ENCODE data around the gene EGR4. TPM values are rescaled to one million over a fixed set of nuclear protein-coding genes. Genes with fewer than 3 reads are reported as not detected.

Gene EGR4
- not detected in 2 replicates for total RNA-seq

GRCh38 chr2:73293534-73294171 is at the start of gene EGR4:
TSS of gene EGR4 (minus strand) at chr2:73293548. CDS start at chr2:73293317, 231 bp downstream.

GRCh38 chr2:73284296-73285158 is 8.8 kb downstream of the EGR4 start, which contains the start of gene FBXO41:
TSS of gene FBXO41 (minus strand) at chr2:73284478. CDS start at chr2:73269630, 14,848 bp downstream.

Other genes starting within 250 kb of the EGR4 start
- gene SFXN5, start 221.8 kb downstream of the EGR4 start, total RNA-seq = 8.1 and 10.8 TPM in 2 replicates
- gene RAB11FIP5, start 180.6 kb downstream of the EGR4 start, total RNA-seq = 26.3 and 30.4 TPM in 2 replicates
- gene NOTO, start 91.0 kb downstream of the EGR4 start, total RNA-seq = not detected in 2 replicates
- 14.0 and 19.9 TPM in 2 replicates for gene SMYD5, start 79.3 kb downstream of the EGR4 start, total RNA-seq
- 17.8 and 19.2 TPM in 2 replicates for gene PRADC1, start 60.3 kb downstream of the EGR4 start, total RNA-seq
- gene CCT7, start 59.2 kb downstream of the EGR4 start, total RNA-seq = 547 and 759 TPM in 2 replicates
- 0.46 and 1.3 TPM in 2 replicates for gene FBXO41, start 9.1 kb downstream of the EGR4 start, total RNA-seq
- gene ALMS1, start 92.3 kb upstream of the EGR4 start, total RNA-seq = 9.9 and 10.4 TPM in 2 replicates